H9 (cell line): ENCODE results near the gene GOT1. TPM values are rescaled to one million over a fixed set of nuclear protein-coding genes. Genes with fewer than 3 reads are reported as not detected.

Experiments used
- DNase-seq: peaks from one replicate; pipeline ENCODE4 v3.0.0-alpha.2; 2017
- H2AFZ ChIP-seq: one replicate; pipeline ENCODE4 v1.6.1; 2013; ENCODE audit warnings: mild to moderate bottlenecking, low read length, control low read depth, moderate library complexity
- H2AK5ac ChIP-seq: 2 replicates; pipeline ENCODE4 v1.6.1; 2013; ENCODE audit warnings: low read length, control low read depth, mixed read lengths; ENCODE audit not compliant: insufficient read length
- H2BK120ac ChIP-seq: one replicate; pipeline ENCODE4 v1.6.1; 2013; ENCODE audit warnings: low read depth, mild to moderate bottlenecking, low read length, control low read depth, inconsistent platforms; ENCODE audit not compliant: poor library complexity, severe bottlenecking
- H2BK12ac ChIP-seq: 2 replicates; pipeline ENCODE4 v1.6.1; 2013; ENCODE audit warnings: low read length, control low read depth, mixed read lengths, low read depth; ENCODE audit not compliant: insufficient read length
- H2BK15ac ChIP-seq: 2 replicates; pipeline ENCODE4 v1.6.1; 2013; ENCODE audit warnings: low read depth, low read length, control low read depth
- H2BK20ac ChIP-seq: one replicate; pipeline ENCODE4 v1.6.1; 2013; ENCODE audit warnings: low read depth, mild to moderate bottlenecking, low read length, control low read depth, inconsistent platforms; ENCODE audit not compliant: poor library complexity, severe bottlenecking
- H2BK5ac ChIP-seq: 2 replicates; pipeline ENCODE4 v1.6.1; 2013; ENCODE audit warnings: low read length, control low read depth, mixed read lengths; ENCODE audit not compliant: insufficient read length
- H3K14ac ChIP-seq: 2 replicates; pipeline ENCODE4 v1.6.1; 2013; ENCODE audit warnings: low read length, control low read depth; ENCODE audit not compliant: insufficient read depth
- H3K18ac ChIP-seq: 2 replicates; pipeline ENCODE4 v1.6.1; 2013; ENCODE audit warnings: low read depth, mild to moderate bottlenecking, mixed read lengths, low read length, control low read depth; ENCODE audit not compliant: insufficient read length
- H3K23ac ChIP-seq: 2 replicates; pipeline ENCODE4 v1.6.1; 2013; ENCODE audit warnings: low read length, control low read depth, mixed read lengths, low read depth; ENCODE audit not compliant: insufficient read length
- H3K23me2 ChIP-seq: 2 replicates; pipeline ENCODE4 v1.6.1; 2013; ENCODE audit warnings: low read depth, mild to moderate bottlenecking, mixed read lengths, low read length, control low read depth; ENCODE audit not compliant: insufficient read length, poor library complexity, severe bottlenecking
- H3K27ac ChIP-seq: 2 replicates; pipeline ENCODE4 v1.5.1; 2013; ENCODE audit warnings: low read length, control low read depth, mixed read lengths, low read depth; ENCODE audit not compliant: insufficient read length
- H3K27me3 ChIP-seq: 2 replicates; pipeline ENCODE4 v1.6.1; 2013; ENCODE audit warnings: low read length, control low read depth, inconsistent platforms; ENCODE audit not compliant: insufficient read depth
- H3K4ac ChIP-seq: 2 replicates; pipeline ENCODE4 v1.6.1; 2013; ENCODE audit warnings: low read depth, mild to moderate bottlenecking, control low read depth, inconsistent platforms, low read length, moderate library complexity
- H3K4me1 ChIP-seq: 2 replicates; pipeline ENCODE4 v1.6.1; 2013; ENCODE audit warnings: low read length, control low read depth, inconsistent platforms; ENCODE audit not compliant: insufficient read depth
- H3K4me2 ChIP-seq: 2 replicates; pipeline ENCODE4 v1.6.1; 2013; ENCODE audit warnings: low read length, control low read depth, mixed read lengths; ENCODE audit not compliant: insufficient read length, insufficient read depth
- H3K56ac ChIP-seq: 2 replicates; pipeline ENCODE4 v1.6.1; 2013; ENCODE audit warnings: low read depth, mild to moderate bottlenecking, mixed read lengths, low read length, control low read depth; ENCODE audit not compliant: insufficient read length
- H3K79me1 ChIP-seq: 2 replicates; pipeline ENCODE4 v1.6.1; 2013; ENCODE audit warnings: low read depth, mild to moderate bottlenecking, moderate library complexity, low read length, control low read depth, inconsistent platforms; ENCODE audit not compliant: insufficient read depth, poor library complexity, severe bottlenecking
- H3K79me2 ChIP-seq: 2 replicates; pipeline ENCODE4 v1.6.1; 2013; ENCODE audit warnings: low read length, control low read depth, inconsistent platforms; ENCODE audit not compliant: insufficient read depth
- H3K9ac ChIP-seq: 2 replicates; pipeline ENCODE4 v1.6.1; 2013; ENCODE audit warnings: low read length, control low read depth, mixed read lengths; ENCODE audit not compliant: insufficient read length; ENCODE audit errors: extremely low read depth
- H3K9me3 ChIP-seq: one replicate; pipeline ENCODE4 v1.6.1; 2013; ENCODE audit warnings: low read depth, low read length, inconsistent platforms; ENCODE audit not compliant: control insufficient read depth
- H3T11ph ChIP-seq: one replicate; pipeline ENCODE4 v1.6.1; 2013; ENCODE audit warnings: mild to moderate bottlenecking, low read length, control low read depth, inconsistent platforms
- H4K20me1 ChIP-seq: one replicate; pipeline ENCODE4 v1.6.1; 2013; ENCODE audit not compliant: control insufficient read depth, insufficient read length, insufficient read depth
- H4K5ac ChIP-seq: 2 replicates; pipeline ENCODE4 v1.6.1; 2013; ENCODE audit warnings: low read depth, mild to moderate bottlenecking, mixed read lengths, low read length, control low read depth; ENCODE audit not compliant: insufficient read length
- H4K8ac ChIP-seq: replicated peaks from 2 replicates; pipeline ENCODE4 v1.6.1; 2013; ENCODE audit warnings: low read length, control low read depth, mixed read lengths, low read depth; ENCODE audit not compliant: insufficient read length
- H4K91ac ChIP-seq: 2 replicates; pipeline ENCODE4 v1.6.1; 2013; ENCODE audit warnings: low read depth, mild to moderate bottlenecking, moderate library complexity, mixed read lengths, low read length, control low read depth; ENCODE audit not compliant: insufficient read length
- H3K27ac Mint-ChIP-seq, 3 experiments: 2 replicates in 2 of 3; 3 replicates in 1 of 3; pipeline ENCODE4 v1.8.0; 2020 to 2021; ENCODE audit warnings: mixed read lengths in 3 of 3, mild to moderate bottlenecking in 1 of 3, moderate library complexity in 1 of 3
- H3K27me3 Mint-ChIP-seq: 2 replicates; pipeline ENCODE4 v1.8.0; 2021; ENCODE audit warnings: low read depth, mild to moderate bottlenecking, moderate library complexity, mixed read lengths
- H3K36me3 Mint-ChIP-seq, 3 experiments: 2 replicates in 2 of 3; 3 replicates in 1 of 3; pipeline ENCODE4 v1.8.0; 2020 to 2021; ENCODE audit warnings: low read depth in 3 of 3, mixed read lengths in 3 of 3; ENCODE audit not compliant: insufficient read depth in 1 of 3
- H3K4me1 Mint-ChIP-seq, 2 experiments: 2 replicates each; pipeline ENCODE4 v1.8.0; 2020; ENCODE audit warnings: mixed read lengths in 2 of 2
- H3K4me3 Mint-ChIP-seq, 2 experiments: 2 replicates in 1 of 2; 3 replicates in 1 of 2; pipeline ENCODE4 v1.8.0; 2020 to 2021; ENCODE audit warnings: mild to moderate bottlenecking in 2 of 2, mixed read lengths in 2 of 2, moderate library complexity in 1 of 2
- H3K9me3 Mint-ChIP-seq, 2 experiments: 2 replicates in 1 of 2; 3 replicates in 1 of 2; pipeline ENCODE4 v1.8.0; 2020; ENCODE audit warnings: mild to moderate bottlenecking in 2 of 2, mixed read lengths in 2 of 2, moderate library complexity in 1 of 2
- WGBS: extraction: QIAGEN DNeasy Blood & Tissue Kit; methylation state at CpG from one replicate; pipeline ENCODE4 v1.1.7; 2013; ENCODE audit warnings: missing lambda C conversion rate, low lambda C conversion rate, mixed read lengths; ENCODE audit not compliant: insufficient read length; ENCODE audit errors: extremely low coverage; 5-methylcytosine and 5-hydroxymethylcytosine counted together
- total RNA-seq: library from RNA; stranded (reverse); gene quantifications from 2 replicates; pipeline ENCODE4 v1.2.1, GENCODE V29; 2021
- TF ChIP-seq, protein P1 (sequence below): fragments of 200-600 bp; sonication (generic); conservative IDR thresholded peaks from 3 replicates; pipeline ENCODE4 v1.8.0; 2021; ENCODE audit warnings: antibody characterized with exemption, mild to moderate bottlenecking

Gene GOT1
- total RNA-seq, 1 experiment from 2014 or later: 43.3 TPM

DNA sequence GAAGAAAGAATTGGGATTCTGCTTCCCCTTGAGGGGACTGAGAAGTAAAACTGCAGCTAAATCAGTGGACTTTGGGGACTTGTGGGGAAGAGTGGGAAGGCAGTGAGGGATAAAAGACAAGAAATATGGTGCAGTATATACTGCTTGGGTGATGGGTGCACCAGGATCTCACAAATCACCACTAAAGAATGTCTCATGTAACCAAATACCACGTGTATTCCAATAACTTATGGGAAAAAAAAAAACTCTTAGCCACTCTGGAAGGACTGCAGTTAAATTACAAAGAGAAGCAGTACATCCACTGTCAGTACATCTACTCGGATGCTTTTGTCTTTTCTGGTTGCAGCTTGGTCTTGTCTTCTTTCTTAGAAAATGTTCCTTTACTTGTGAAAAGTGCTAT is 27.4 kb upstream of the GOT1 start:
- WGBS: no CpG with 5 or more reads among the region's 2 CpGs
- H3K56ac ChIP-seq: no peak overlapping the region
- peaks cover 0 to 2% of the 10 kb centered on the region in 2 experiments; a peak in 1 of 4 replicates for H3K4me1 Mint-ChIP-seq
- no peak overlapping the region for H3K27ac ChIP-seq
- H4K5ac ChIP-seq: no peak overlapping the region
- no peaks in the 10 kb centered on the region for H3K9me3 Mint-ChIP-seq
- no peak overlapping the region for H3K4me2 ChIP-seq
- H3K18ac ChIP-seq: no peak overlapping the region
- H2BK12ac ChIP-seq: no peak overlapping the region
- H3K27ac Mint-ChIP-seq: no peak overlapping the region
- H2AK5ac ChIP-seq: no peak overlapping the region
- no peak for DNase-seq
- H3K23me2 ChIP-seq: no peaks in the 10 kb centered on the region
- peaks cover 26% of the 10 kb centered on the region for H3K27me3 Mint-ChIP-seq
- no peak overlapping the region for H4K8ac ChIP-seq
- H3K27me3 ChIP-seq: no peaks in the 10 kb centered on the region
- H2BK15ac ChIP-seq: no peak overlapping the region
- no peaks in the 10 kb centered on the region for H3K79me2 ChIP-seq
- TF ChIP-seq, protein P1, sequence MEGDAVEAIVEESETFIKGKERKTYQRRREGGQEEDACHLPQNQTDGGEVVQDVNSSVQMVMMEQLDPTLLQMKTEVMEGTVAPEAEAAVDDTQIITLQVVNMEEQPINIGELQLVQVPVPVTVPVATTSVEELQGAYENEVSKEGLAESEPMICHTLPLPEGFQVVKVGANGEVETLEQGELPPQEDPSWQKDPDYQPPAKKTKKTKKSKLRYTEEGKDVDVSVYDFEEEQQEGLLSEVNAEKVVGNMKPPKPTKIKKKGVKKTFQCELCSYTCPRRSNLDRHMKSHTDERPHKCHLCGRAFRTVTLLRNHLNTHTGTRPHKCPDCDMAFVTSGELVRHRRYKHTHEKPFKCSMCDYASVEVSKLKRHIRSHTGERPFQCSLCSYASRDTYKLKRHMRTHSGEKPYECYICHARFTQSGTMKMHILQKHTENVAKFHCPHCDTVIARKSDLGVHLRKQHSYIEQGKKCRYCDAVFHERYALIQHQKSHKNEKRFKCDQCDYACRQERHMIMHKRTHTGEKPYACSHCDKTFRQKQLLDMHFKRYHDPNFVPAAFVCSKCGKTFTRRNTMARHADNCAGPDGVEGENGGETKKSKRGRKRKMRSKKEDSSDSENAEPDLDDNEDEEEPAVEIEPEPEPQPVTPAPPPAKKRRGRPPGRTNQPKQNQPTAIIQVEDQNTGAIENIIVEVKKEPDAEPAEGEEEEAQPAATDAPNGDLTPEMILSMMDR: no peak
- H3K79me1 ChIP-seq: no peaks in the 10 kb centered on the region
- H2BK5ac ChIP-seq: no peak overlapping the region
- H3K36me3 Mint-ChIP-seq: no peaks in the 10 kb centered on the region
- H4K20me1 ChIP-seq: no peaks in the 10 kb centered on the region
- H3K4ac ChIP-seq: no peak overlapping the region
- no peak overlapping the region for H3K9ac ChIP-seq
- no peak overlapping the region for H4K91ac ChIP-seq
- no peak overlapping the region for H2AFZ ChIP-seq
- no peaks in the 10 kb centered on the region for H3K4me1 ChIP-seq
- H3K4me3 Mint-ChIP-seq: no peak overlapping the region
- no peak overlapping the region for H3K14ac ChIP-seq
- no peak overlapping the region for H2BK20ac ChIP-seq
- no peaks in the 10 kb centered on the region for H3K9me3 ChIP-seq
- H2BK120ac ChIP-seq: no peak overlapping the region
- H3T11ph ChIP-seq: no peak overlapping the region
- no peak overlapping the region for H3K23ac ChIP-seq
